ENCODE data around the gene JPH3. TPM values are rescaled to one million over a fixed set of nuclear protein-coding genes. Genes with fewer than 3 reads are reported as not detected.

The JPH3 gene
- total and polyA plus RNA-seq, 10 of the 15 experiments (the other 5 are each of a cell fraction or from before 2014, with no cell fraction given), result 0.05 TPM; not detected in 9

DNA sequence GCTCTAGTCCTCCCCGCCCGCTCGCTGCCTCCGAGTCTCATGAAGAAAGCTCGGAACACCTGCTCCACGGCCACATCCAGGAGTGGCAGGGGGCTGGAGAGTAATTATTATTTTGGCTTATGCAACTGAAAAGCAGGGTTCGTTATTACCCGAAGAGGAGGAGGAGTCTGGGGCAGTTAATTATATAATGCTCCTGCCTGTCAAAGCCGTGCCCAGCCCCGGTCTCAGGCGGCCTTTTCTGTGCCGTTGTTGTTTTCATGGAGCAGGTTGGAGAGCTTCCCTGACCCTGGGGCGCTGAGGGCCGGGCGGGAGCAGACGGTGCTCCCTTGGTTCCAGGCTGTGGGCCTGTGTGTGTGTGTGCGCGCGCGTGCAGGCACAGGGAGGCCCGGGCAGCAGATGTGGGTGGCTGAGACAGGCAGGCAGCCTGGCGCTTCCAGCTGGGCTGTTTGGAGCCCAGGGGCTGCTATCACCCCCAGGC is 2.4 kb downstream of the JPH3 start (continued):
- no peak for TF ChIP-seq TCF7 (IDR thresholded peaks at IDR 0.05; ENCODE audit: borderline replicate concordance)

GRCh38 chr16:87607223-87607622 is 4.9 kb downstream of the JPH3 start:
- intact Hi-C loops (cut with micrococcal nuclease; ENCODE audit: unreplicated experiment) (no loop called here), in situ Hi-C loops (cut with MboI) (no loop called here)
- ATAC-seq (no peak), DNase-seq (ENCODE audit: low read depth, low spot score) (no peak), FAIRE-seq (no peak)
- Histone ChIP-seq H3K27me3 (replicated peaks in 1 of 2; ENCODE audit: control insufficient read depth in 2 of 2, insufficient read depth in 2 of 2, low read length in 1 of 2) (peaks cover 2 to 4% of the 10 kb centered on the region in 2 experiments), H3K79me2 (ENCODE audit: control insufficient read depth, insufficient read depth, low read length) (no peaks in the 10 kb centered on the region), H3K9ac (ENCODE audit: control insufficient read depth, insufficient read depth, low read length) (no peak overlapping the region), H3K36me3 (ENCODE audit: control insufficient read depth in 2 of 2, insufficient read depth in 2 of 2, low read length in 1 of 2) (no peaks in the 10 kb centered on the region), H3K4me2 (ENCODE audit: control insufficient read depth, insufficient read depth) (no peak overlapping the region), H4K20me1 (ENCODE audit: control insufficient read depth, insufficient read depth) (no peaks in the 10 kb centered on the region), H3K4me1 (ENCODE audit: control insufficient read depth, insufficient read depth, low read length) (no peaks in the 10 kb centered on the region), H3K9me3 (replicated peaks; ENCODE audit: control insufficient read depth, insufficient read depth, low read length) (no peaks in the 10 kb centered on the region), H3K4me3 (no peak overlapping the region), H2AFZ (ENCODE audit: control insufficient read depth, low read depth, low read length) (no peak overlapping the region), H3K27ac (ENCODE audit: control insufficient read depth, insufficient read depth) (no peak overlapping the region)
- ChIA-PET SMC1A (ENCODE audit: uncharacterized antibody, unreplicated experiment) (no interaction called here), CTCF (no interaction called here), RAD21 (ENCODE audit: unreplicated experiment) (no interaction called here), POLR2A (no interaction called here)
- no TSS peak for BruUV-seq (replicated peaks)
- WGBS (ENCODE audit: insufficient coverage, insufficient replicate concordance, low lambda C conversion rate, missing lambda C conversion rate), result 47% methylated on average over 19 of the region's 19 CpGs
- no peak for TF ChIP-seq SUPT20H (IDR thresholded peaks at IDR 0.05; ENCODE audit: borderline replicate concordance, control insufficient read depth, low read depth, low read length)
- TF ChIP-seq EZH2 (IDR thresholded peaks at IDR 0.05; ENCODE audit: borderline replicate concordance, control insufficient read depth, low read depth, low read length), result no peak
- TF ChIP-seq STAT1 (conservative IDR thresholded peaks at IDR 0.05), result no peak
- no peak for TF ChIP-seq RAD21 (IDR thresholded peaks at IDR 0.05; ENCODE audit: insufficient read depth, low read depth, low read length)
- TF ChIP-seq BRCA1 (IDR thresholded peaks at IDR 0.05; ENCODE audit: low read depth, low read length), result no peak
- TF ChIP-seq, protein P1, sequence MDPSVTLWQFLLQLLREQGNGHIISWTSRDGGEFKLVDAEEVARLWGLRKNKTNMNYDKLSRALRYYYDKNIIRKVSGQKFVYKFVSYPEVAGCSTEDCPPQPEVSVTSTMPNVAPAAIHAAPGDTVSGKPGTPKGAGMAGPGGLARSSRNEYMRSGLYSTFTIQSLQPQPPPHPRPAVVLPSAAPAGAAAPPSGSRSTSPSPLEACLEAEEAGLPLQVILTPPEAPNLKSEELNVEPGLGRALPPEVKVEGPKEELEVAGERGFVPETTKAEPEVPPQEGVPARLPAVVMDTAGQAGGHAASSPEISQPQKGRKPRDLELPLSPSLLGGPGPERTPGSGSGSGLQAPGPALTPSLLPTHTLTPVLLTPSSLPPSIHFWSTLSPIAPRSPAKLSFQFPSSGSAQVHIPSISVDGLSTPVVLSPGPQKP (IDR thresholded peaks at IDR 0.05; ENCODE audit: low read depth, low read length), result no peak
- TF ChIP-seq MEF2A (IDR thresholded peaks at IDR 0.05; ENCODE audit: insufficient read depth, low read depth, low read length), result no peak
- TF ChIP-seq TCF3 (IDR thresholded peaks at IDR 0.05; ENCODE audit: borderline replicate concordance, insufficient read depth, low read depth, low read length), result no peak
- no peak for TF ChIP-seq TBL1XR1 (IDR thresholded peaks at IDR 0.05; ENCODE audit: low read depth, low read length)
- TF ChIP-seq IKZF1 (conservative IDR thresholded peaks at IDR 0.05), result no peak
- no peak for TF ChIP-seq FOXK2 (IDR thresholded peaks at IDR 0.05)
- no peak for TF ChIP-seq STAT3 (IDR thresholded peaks at IDR 0.05; ENCODE audit: low read depth, low read length)
- TF ChIP-seq, protein P2, sequence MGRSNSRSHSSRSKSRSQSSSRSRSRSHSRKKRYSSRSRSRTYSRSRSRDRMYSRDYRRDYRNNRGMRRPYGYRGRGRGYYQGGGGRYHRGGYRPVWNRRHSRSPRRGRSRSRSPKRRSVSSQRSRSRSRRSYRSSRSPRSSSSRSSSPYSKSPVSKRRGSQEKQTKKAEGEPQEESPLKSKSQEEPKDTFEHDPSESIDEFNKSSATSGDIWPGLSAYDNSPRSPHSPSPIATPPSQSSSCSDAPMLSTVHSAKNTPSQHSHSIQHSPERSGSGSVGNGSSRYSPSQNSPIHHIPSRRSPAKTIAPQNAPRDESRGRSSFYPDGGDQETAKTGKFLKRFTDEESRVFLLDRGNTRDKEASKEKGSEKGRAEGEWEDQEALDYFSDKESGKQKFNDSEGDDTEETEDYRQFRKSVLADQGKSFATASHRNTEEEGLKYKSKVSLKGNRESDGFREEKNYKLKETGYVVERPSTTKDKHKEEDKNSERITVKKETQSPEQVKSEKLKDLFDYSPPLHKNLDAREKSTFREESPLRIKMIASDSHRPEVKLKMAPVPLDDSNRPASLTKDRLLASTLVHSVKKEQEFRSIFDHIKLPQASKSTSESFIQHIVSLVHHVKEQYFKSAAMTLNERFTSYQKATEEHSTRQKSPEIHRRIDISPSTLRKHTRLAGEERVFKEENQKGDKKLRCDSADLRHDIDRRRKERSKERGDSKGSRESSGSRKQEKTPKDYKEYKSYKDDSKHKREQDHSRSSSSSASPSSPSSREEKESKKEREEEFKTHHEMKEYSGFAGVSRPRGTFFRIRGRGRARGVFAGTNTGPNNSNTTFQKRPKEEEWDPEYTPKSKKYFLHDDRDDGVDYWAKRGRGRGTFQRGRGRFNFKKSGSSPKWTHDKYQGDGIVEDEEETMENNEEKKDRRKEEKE (IDR thresholded peaks at IDR 0.05), result no peak
- TF ChIP-seq SMC3 (IDR thresholded peaks at IDR 0.05; ENCODE audit: borderline replicate concordance, low read length), result no peak
- no peak for TF ChIP-seq ZNF207 (IDR thresholded peaks at IDR 0.05; ENCODE audit: borderline replicate concordance)
- TF ChIP-seq ETV6 (conservative IDR thresholded peaks at IDR 0.05 in 1 of 2, IDR thresholded peaks at IDR 0.05 in 1 of 2; ENCODE audit: borderline replicate concordance in 1 of 2, low read depth in 1 of 2), result no peak

Measured in GM12878 (cell line).